MM.1S (cell line): Measurements from ENCODE around the gene WDR4.

Experiments
- DNase-seq: peaks from one replicate; pipeline ENCODE4 v3.0.0-alpha.2; 2015
- H2AFZ ChIP-seq: fragments of 300-600 bp; sonication (generic); 2 replicates; pipeline ENCODE4 v1.6.0; 2016; ENCODE audit warnings: antibody characterized with exemption, low read length
- H3F3A ChIP-seq: fragments of 300-600 bp; sonication (generic); 2 replicates; pipeline ENCODE4 v1.6.1; 2016; ENCODE audit warnings: mild to moderate bottlenecking, antibody characterized with exemption, low read length, moderate library complexity, mixed read lengths; ENCODE audit not compliant: insufficient read depth
- H3K27ac ChIP-seq: fragments of 300-600 bp; sonication (generic); 2 replicates; pipeline ENCODE4 v1.5.1; 2016; ENCODE audit warnings: mild to moderate bottlenecking, low read length
- H3K27me3 ChIP-seq: fragments of 300-600 bp; sonication (generic); replicated peaks from 2 replicates; pipeline ENCODE4 v1.6.0; 2016; ENCODE audit warnings: low read length; ENCODE audit not compliant: insufficient read depth
- H3K36me3 ChIP-seq: fragments of 300-600 bp; sonication (generic); replicated peaks from 2 replicates; pipeline ENCODE4 v1.6.1; 2016; ENCODE audit warnings: mild to moderate bottlenecking, low read length, mixed read lengths; ENCODE audit not compliant: insufficient read depth
- H3K4me1 ChIP-seq: fragments of 300-600 bp; sonication (generic); 2 replicates; pipeline ENCODE4 v1.6.1; 2016; ENCODE audit warnings: low read length, mixed read lengths
- H3K4me2 ChIP-seq: fragments of 300-600 bp; sonication (generic); 2 replicates; pipeline ENCODE4 v1.6.0; 2016; ENCODE audit warnings: low read depth, low read length
- H3K4me3 ChIP-seq: fragments of 300-600 bp; sonication (generic); 2 replicates; pipeline ENCODE4 v1.5.1; 2016; ENCODE audit warnings: low read length, mixed read lengths
- H3K79me2 ChIP-seq: fragments of 300-600 bp; sonication (generic); 2 replicates; pipeline ENCODE4 v1.6.1; 2016; ENCODE audit warnings: mixed run types, low read length, mixed read lengths
- H3K9ac ChIP-seq: fragments of 300-600 bp; sonication (generic); 2 replicates; pipeline ENCODE4 v1.6.1; 2016; ENCODE audit warnings: low read length, mixed read lengths
- H3K9me2 ChIP-seq: fragments of 300-600 bp; sonication (generic); replicated peaks from 2 replicates; pipeline ENCODE4 v1.6.1; 2016; ENCODE audit warnings: mild to moderate bottlenecking, low read length, mixed read lengths; ENCODE audit not compliant: insufficient read depth
- H3K9me3 ChIP-seq: fragments of 300-600 bp; sonication (generic); replicated peaks from 2 replicates; pipeline ENCODE4 v1.6.1; 2016; ENCODE audit warnings: mild to moderate bottlenecking, low read length, mixed read lengths; ENCODE audit not compliant: insufficient read depth
- H4K20me1 ChIP-seq: fragments of 300-600 bp; sonication (generic); 2 replicates; pipeline ENCODE4 v1.6.1; 2016; ENCODE audit warnings: mild to moderate bottlenecking, low read length, moderate library complexity, mixed read lengths; ENCODE audit not compliant: insufficient read depth
- EZH2 ChIP-seq: fragments of 300-600 bp; sonication (generic); optimal IDR thresholded peaks from 2 replicates; pipeline ENCODE3; 2017; ENCODE audit warnings: low read depth, mild to moderate bottlenecking, antibody characterized with exemption, low read length, mixed read lengths
- EZH2phosphoT487 ChIP-seq: fragments of 300-600 bp; sonication (generic); IDR thresholded peaks from 2 replicates; pipeline ENCODE4 v1.6.1; 2018; ENCODE audit warnings: antibody characterized with exemption, low read length
- TF ChIP-seq, protein P1 (sequence below): fragments of 300-600 bp; sonication (generic); IDR thresholded peaks from 2 replicates; pipeline ENCODE4 v1.5.1; 2016; ENCODE audit warnings: antibody characterized with exemption, low read length, mixed read lengths

The WDR4 gene

DNA sequence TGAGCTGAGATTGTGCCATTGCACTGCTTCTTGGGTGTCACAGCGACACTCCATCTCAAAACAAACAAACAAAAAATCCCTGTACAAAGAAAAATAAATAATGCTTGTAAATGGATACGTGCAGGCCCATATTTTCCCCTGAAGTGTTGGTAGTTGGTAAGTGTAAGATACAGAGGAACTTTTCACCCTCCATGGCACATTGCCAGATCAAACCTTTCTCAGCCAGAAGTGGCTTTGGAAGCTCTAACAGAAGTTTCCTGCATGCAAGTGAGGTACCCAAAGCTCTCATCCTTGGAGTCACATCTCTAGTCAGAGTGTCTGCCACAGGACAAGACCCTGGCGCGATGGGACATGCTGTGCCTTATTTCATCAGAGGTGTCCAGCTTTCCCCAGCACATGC is 21.1 kb upstream of the WDR4 start:
- Histone ChIP-seq H3K9me3 (no peaks in the 10 kb centered on the region), H3K4me2 (no peak overlapping the region), H3K4me3 (no peak overlapping the region), H3F3A (no peaks in the 10 kb centered on the region), H3K27ac (no peak overlapping the region), H2AFZ (no peak overlapping the region), H3K27me3 (no peaks in the 10 kb centered on the region), H4K20me1 (peaks cover 5% of the 10 kb centered on the region; the same call in 1 of the 2 replicates), H3K4me1 (no peaks in the 10 kb centered on the region), H3K9me2 (no peaks in the 10 kb centered on the region), H3K36me3 (0 out of 2 replicates have a peak, but pooled peaks cover 24% of the 10 kb centered on the region), H3K79me2 (peaks cover 62% of the 10 kb centered on the region), H3K9ac (no peak overlapping the region)
- TF ChIP-seq EZH2 (no peak), EZH2phosphoT487 (no peak)
- TF ChIP-seq, protein P1, sequence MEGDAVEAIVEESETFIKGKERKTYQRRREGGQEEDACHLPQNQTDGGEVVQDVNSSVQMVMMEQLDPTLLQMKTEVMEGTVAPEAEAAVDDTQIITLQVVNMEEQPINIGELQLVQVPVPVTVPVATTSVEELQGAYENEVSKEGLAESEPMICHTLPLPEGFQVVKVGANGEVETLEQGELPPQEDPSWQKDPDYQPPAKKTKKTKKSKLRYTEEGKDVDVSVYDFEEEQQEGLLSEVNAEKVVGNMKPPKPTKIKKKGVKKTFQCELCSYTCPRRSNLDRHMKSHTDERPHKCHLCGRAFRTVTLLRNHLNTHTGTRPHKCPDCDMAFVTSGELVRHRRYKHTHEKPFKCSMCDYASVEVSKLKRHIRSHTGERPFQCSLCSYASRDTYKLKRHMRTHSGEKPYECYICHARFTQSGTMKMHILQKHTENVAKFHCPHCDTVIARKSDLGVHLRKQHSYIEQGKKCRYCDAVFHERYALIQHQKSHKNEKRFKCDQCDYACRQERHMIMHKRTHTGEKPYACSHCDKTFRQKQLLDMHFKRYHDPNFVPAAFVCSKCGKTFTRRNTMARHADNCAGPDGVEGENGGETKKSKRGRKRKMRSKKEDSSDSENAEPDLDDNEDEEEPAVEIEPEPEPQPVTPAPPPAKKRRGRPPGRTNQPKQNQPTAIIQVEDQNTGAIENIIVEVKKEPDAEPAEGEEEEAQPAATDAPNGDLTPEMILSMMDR, result no peak
- no peak for DNase-seq

- H3K4me1 ChIP-seq, result peaks cover 4% of the 10 kb centered on the region; the same call in 1 of the 2 replicates
- TF ChIP-seq, protein P1, result no peak
- TF ChIP-seq EZH2phosphoT487 (no peak), EZH2 (no peak)
- H4K20me1 ChIP-seq, result no peaks in the 10 kb centered on the region
- H3K27me3 ChIP-seq, result no peaks in the 10 kb centered on the region
- H3K27ac ChIP-seq, result peak within 1 kb of the TSS; percentile 78
- DNase-seq, result peak; percentile 100
- H3K79me2 ChIP-seq, result peaks cover 31% of the 10 kb centered on the region
- peak within 1 kb of the TSS; percentile 93 for H3K4me2 ChIP-seq
- H3K4me3 ChIP-seq, result peak within 1 kb of the TSS; percentile 91
- no peaks in the 10 kb centered on the region for H3K9me3 ChIP-seq
- peak within 1 kb of the TSS; percentile 91 for H3K9ac ChIP-seq
- peak within 1 kb of the TSS; percentile 87 for H2AFZ ChIP-seq
- peaks cover 9% of the 10 kb centered on the region for H3F3A ChIP-seq
- H3K9me2 ChIP-seq, result no peaks in the 10 kb centered on the region
- H3K36me3 ChIP-seq, result no peaks in the 10 kb centered on the region
Measured at GRCh38 chr21:42892931-42893755, 13.8 kb upstream of the WDR4 start, which contains the start of gene NDUFV3. NDUFV3 (plus strand) TSS chr21:42893309; CDS start chr21:42893334, 25 bp downstream.

DNA sequence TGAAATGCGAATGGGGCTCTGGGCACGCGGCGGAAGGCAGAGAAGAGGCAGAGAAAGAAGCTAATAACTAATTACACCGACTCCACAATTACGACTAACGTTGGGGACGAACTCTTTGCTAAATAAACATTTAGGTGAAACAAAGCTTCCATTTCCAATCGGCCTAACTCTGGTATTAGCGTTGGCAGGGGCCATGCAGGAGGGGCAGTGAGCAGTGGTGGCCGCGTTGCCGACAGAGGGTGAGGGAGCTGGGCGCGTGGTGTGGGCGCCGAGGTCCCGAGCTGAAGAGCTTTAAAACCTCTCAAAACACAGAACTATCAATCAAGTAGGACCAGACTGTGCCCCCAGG is 13.2 kb upstream of the WDR4 start:
- no peak for DNase-seq
- H2AFZ ChIP-seq, result peak overlapping the region; percentile 87
- TF ChIP-seq EZH2phosphoT487 (no peak), EZH2 (no peak)
- TF ChIP-seq, protein P1, result no peak
- H3K9me3 ChIP-seq, result no peaks in the 10 kb centered on the region
- peak overlapping the region; percentile 91 for H3K9ac ChIP-seq
- H3K27ac ChIP-seq, result peak overlapping the region; percentile 51; the same call in 1 of the 2 replicates
- H3K4me3 ChIP-seq, result peak overlapping the region; percentile 91
- H3F3A ChIP-seq, result peaks cover 9% of the 10 kb centered on the region
- H3K27me3 ChIP-seq, result no peaks in the 10 kb centered on the region
- H3K9me2 ChIP-seq, result no peaks in the 10 kb centered on the region
- no peaks in the 10 kb centered on the region for H4K20me1 ChIP-seq
- H3K4me1 ChIP-seq, result peaks cover 4% of the 10 kb centered on the region; the same call in 1 of the 2 replicates
- H3K4me2 ChIP-seq, result peak overlapping the region; percentile 93
- peaks cover 29% of the 10 kb centered on the region for H3K79me2 ChIP-seq
- no peaks in the 10 kb centered on the region for H3K36me3 ChIP-seq
